Adipocyte (in vitro differentiated cells): ENCODE results near the gene SOWAHA.

Experiments
- DNase-seq: peaks from one replicate; pipeline ENCODE4 v3.0.0-alpha.2; 2015; ENCODE audit warnings: low read depth
- H3K27me3 ChIP-seq: replicated peaks from 2 replicates; pipeline ENCODE4 v1.7.0; 2013; ENCODE audit warnings: mild to moderate bottlenecking, low read length, moderate library complexity; ENCODE audit not compliant: control insufficient read depth, insufficient read depth
- H3K36me3 ChIP-seq: 2 replicates; pipeline ENCODE4 v1.7.0; 2013; ENCODE audit warnings: low read length, mild to moderate bottlenecking, moderate library complexity; ENCODE audit not compliant: control insufficient read depth, insufficient read depth, severe bottlenecking
- H3K4me1 ChIP-seq: 2 replicates; pipeline ENCODE4 v1.7.0; 2013; ENCODE audit warnings: mild to moderate bottlenecking, low read length, moderate library complexity; ENCODE audit not compliant: control insufficient read depth, insufficient read depth
- H3K4me3 ChIP-seq: 2 replicates; pipeline ENCODE4 v1.7.0; 2013; ENCODE audit warnings: mild to moderate bottlenecking, low read length, moderate library complexity
- H3K9ac ChIP-seq: 2 replicates; pipeline ENCODE4 v1.7.0; 2013; ENCODE audit warnings: mild to moderate bottlenecking, low read length, moderate library complexity
- H3K9me3 ChIP-seq: 2 replicates; pipeline ENCODE4 v1.7.0; 2013; ENCODE audit warnings: mild to moderate bottlenecking, low read length, moderate library complexity; ENCODE audit not compliant: control insufficient read depth

The SOWAHA gene

GRCh38 chr5:132772291-132773070 is 40.6 kb upstream of the SOWAHA start:
- DNase-seq: no peak
- no peaks in the 10 kb centered on the region for H3K9me3 ChIP-seq
- H3K9ac ChIP-seq: no peak overlapping the region
- no peaks in the 10 kb centered on the region for H3K36me3 ChIP-seq
- H3K4me3 ChIP-seq: no peak overlapping the region
- H3K4me1 ChIP-seq: peaks cover 46% of the 10 kb centered on the region
- H3K27me3 ChIP-seq: no peaks in the 10 kb centered on the region

- DNase-seq: no peak
- Histone ChIP-seq H3K4me1 (peaks cover 41% of the 10 kb centered on the region), H3K9me3 (no peaks in the 10 kb centered on the region), H3K9ac (no peak overlapping the region), H3K27me3 (no peaks in the 10 kb centered on the region), H3K36me3 (no peaks in the 10 kb centered on the region), H3K4me3 (no peak overlapping the region)
Observed at GRCh38 chr5:132773114-132773513, 40.0 kb upstream of the SOWAHA start.

- Histone ChIP-seq H3K9ac (no peak overlapping the region), H3K9me3 (no peaks in the 10 kb centered on the region), H3K4me1 (peaks cover 39% of the 10 kb centered on the region), H3K36me3 (no peaks in the 10 kb centered on the region), H3K4me3 (no peak overlapping the region), H3K27me3 (no peaks in the 10 kb centered on the region)
- no peak for DNase-seq
Observed at GRCh38 chr5:132773601-132774355, 39.3 kb upstream of the SOWAHA start.

GRCh38 chr5:132774406-132774805 is 38.7 kb upstream of the SOWAHA start:
- peaks cover 39% of the 10 kb centered on the region for H3K4me1 ChIP-seq
- no peak for DNase-seq
- H3K9ac ChIP-seq: no peak overlapping the region
- no peak overlapping the region for H3K4me3 ChIP-seq
- no peaks in the 10 kb centered on the region for H3K9me3 ChIP-seq
- no peaks in the 10 kb centered on the region for H3K36me3 ChIP-seq
- no peaks in the 10 kb centered on the region for H3K27me3 ChIP-seq

- Histone ChIP-seq H3K36me3 (no peaks in the 10 kb centered on the region), H3K9me3 (no peaks in the 10 kb centered on the region), H3K9ac (no peak overlapping the region), H3K4me3 (no peak overlapping the region), H3K27me3 (no peaks in the 10 kb centered on the region), H3K4me1 (peaks cover 39% of the 10 kb centered on the region)
- DNase-seq: no peak
Observed at GRCh38 chr5:132774896-132775295, 38.2 kb upstream of the SOWAHA start.

GRCh38 chr5:132775476-132775961 is 37.6 kb upstream of the SOWAHA start:
- DNase-seq: peak; percentile 66
- peak overlapping the region; percentile 86 for H3K4me3 ChIP-seq
- peaks cover 37% of the 10 kb centered on the region for H3K4me1 ChIP-seq
- H3K9me3 ChIP-seq: no peaks in the 10 kb centered on the region
- H3K36me3 ChIP-seq: no peaks in the 10 kb centered on the region
- H3K9ac ChIP-seq: peak overlapping the region; percentile 81
- no peaks in the 10 kb centered on the region for H3K27me3 ChIP-seq

- H3K9ac ChIP-seq: peak overlapping the region; percentile 81
- H3K4me1 ChIP-seq: peaks cover 29% of the 10 kb centered on the region
- no peaks in the 10 kb centered on the region for H3K9me3 ChIP-seq
- peak overlapping the region; percentile 86 for H3K4me3 ChIP-seq
- H3K27me3 ChIP-seq: no peaks in the 10 kb centered on the region
- DNase-seq: peak; percentile 75
- H3K36me3 ChIP-seq: no peaks in the 10 kb centered on the region
Observed at GRCh38 chr5:132776131-132776937, 36.8 kb upstream of the SOWAHA start.

- Histone ChIP-seq H3K36me3 (no peaks in the 10 kb centered on the region), H3K9me3 (no peaks in the 10 kb centered on the region), H3K27me3 (no peaks in the 10 kb centered on the region), H3K4me1 (peaks cover 24% of the 10 kb centered on the region), H3K9ac (peak overlapping the region; percentile 81), H3K4me3 (peak overlapping the region; percentile 86)
- no peak for DNase-seq
Observed at GRCh38 chr5:132776938-132777208, 36.2 kb upstream of the SOWAHA start.

GRCh38 chr5:132777209-132778069 is 35.7 kb upstream of the SOWAHA start, which contains the start of gene SEPTIN8:
Gene SEPTIN8, minus strand, starts transcription at chr5:132777239. Its CDS starts 102 bp downstream, at chr5:132777137.
- H3K9ac ChIP-seq: peak within 1 kb of the TSS; percentile 81
- H3K9me3 ChIP-seq: no peaks in the 10 kb centered on the region
- no peaks in the 10 kb centered on the region for H3K27me3 ChIP-seq
- H3K36me3 ChIP-seq: no peaks in the 10 kb centered on the region
- DNase-seq: peak; percentile 79
- H3K4me1 ChIP-seq: peaks cover 20% of the 10 kb centered on the region
- H3K4me3 ChIP-seq: peak within 1 kb of the TSS; percentile 86

- Histone ChIP-seq H3K4me1 (peaks cover 20% of the 10 kb centered on the region), H3K36me3 (no peaks in the 10 kb centered on the region), H3K9ac (peak overlapping the region; percentile 81), H3K4me3 (peak overlapping the region; percentile 86), H3K9me3 (no peaks in the 10 kb centered on the region), H3K27me3 (no peaks in the 10 kb centered on the region)
- DNase-seq: no peak
Observed at GRCh38 chr5:132778129-132778528, 35.0 kb upstream of the SOWAHA start.
